GM12874 (cell line): Measurements from ENCODE around the gene CCT8.

Experiments used
- CTCF ChIP-seq: IDR thresholded peaks from 2 replicates; pipeline ENCODE4 v1.5.1; 2011; ENCODE audit warnings: low read depth, mild to moderate bottlenecking, control low read depth, low read length, moderate library complexity; ENCODE audit not compliant: insufficient read depth

Gene CCT8

DNA sequence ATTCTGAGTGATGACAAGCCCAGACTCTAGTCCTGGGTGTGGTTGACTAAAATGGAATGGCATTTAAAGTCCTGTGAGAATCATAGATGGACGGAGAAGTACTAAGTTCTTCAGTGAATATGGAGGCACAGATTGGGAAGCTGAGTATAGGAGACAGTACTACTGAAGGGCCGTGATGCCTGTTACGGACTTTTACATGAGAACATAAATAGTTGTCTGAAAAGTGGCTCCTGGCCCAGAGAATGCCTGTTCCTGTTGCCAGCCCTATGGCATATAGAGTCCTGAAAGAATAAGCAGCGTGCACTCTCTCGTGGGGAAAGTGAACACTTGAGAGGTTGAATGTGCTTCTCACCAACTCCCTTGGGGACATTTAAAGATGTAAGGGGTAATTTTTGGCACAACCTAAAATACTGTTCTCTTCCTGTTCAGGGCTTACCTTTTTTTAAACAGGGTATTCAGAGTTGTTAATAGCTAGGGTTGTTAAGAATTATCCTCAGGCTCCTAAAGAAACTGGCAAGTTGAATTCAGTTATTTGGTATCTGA is 20.4 kb downstream of the CCT8 start:
- TF ChIP-seq CTCF: no peak

GRCh38 chr21:29052224-29052623 is 21.2 kb downstream of the CCT8 start:
- no peak for TF ChIP-seq CTCF

- TF ChIP-seq CTCF: no peak
These were observed 38.8 kb downstream of the CCT8 start for GRCh38 chr21:29034678-29035077.

GRCh38 chr21:29033871-29034270 is 39.6 kb downstream of the CCT8 start:
- no peak for TF ChIP-seq CTCF

DNA sequence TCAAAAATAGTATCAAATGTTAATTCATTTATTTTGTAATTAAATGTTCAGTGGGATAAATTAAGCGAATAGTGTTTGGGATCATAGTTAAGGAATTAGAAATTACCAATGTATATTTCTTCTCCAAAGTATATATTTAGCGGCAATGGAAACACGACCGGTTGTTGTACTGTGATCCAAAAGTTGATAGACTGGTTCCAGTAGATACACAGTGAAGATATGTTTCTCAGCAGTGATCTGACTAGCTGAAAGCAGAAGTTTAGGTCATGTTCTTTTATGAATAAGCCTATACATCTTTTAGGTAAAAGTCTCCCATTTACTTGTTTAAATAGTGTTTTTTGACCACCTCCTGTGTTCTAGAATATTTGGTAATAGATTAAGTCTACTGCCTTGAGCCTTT is 40.1 kb downstream of the CCT8 start:
- no peak for TF ChIP-seq CTCF

- no peak for TF ChIP-seq CTCF
These were observed 42.5 kb downstream of the CCT8 start for GRCh38 chr21:29030909-29031308.

DNA sequence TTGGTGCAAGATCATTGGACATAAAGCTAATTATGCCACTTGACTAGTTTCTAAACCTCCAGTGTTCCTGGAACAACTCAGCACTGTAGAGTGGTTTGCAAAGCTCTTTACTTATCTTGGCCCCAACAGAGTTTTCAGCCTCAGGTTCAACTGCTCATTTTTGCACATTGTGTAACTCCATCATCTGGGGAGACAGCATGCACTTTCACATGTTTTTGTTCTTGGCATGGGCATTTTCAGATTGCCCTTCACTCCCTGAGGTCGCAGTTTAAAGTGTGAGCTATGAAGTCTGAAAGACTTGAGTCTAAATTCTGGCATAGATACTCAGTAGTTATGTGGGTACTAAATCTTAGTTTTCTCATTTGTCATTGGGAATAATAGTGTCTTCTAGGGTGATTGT is 43.9 kb downstream of the CCT8 start:
- TF ChIP-seq CTCF: no peak
